Measurements from ENCODE around the gene B4GALT5. TPM values are rescaled to one million over a fixed set of nuclear protein-coding genes. Genes with fewer than 3 reads are reported as not detected.

B4GALT5 gene
- total RNA-seq, 3 donors from 2014 or later = 52.4 to 65.1 (median 60.2) TPM

- intact Hi-C loops (cut with DNase I, micrococcal nuclease) = loop anchor here in 1 of 2 donors (10.0 kb wide), 1 partner anchor 278 kb away; no protein-coding TSS in a partner anchor
- no peak overlapping the region for H3K4me3 ChIP-seq
- DNase-seq (no peak), ATAC-seq (no peak)
- H3K9me3 ChIP-seq = no peaks in the 10 kb centered on the region
- no peaks in the 10 kb centered on the region for H3K36me3 ChIP-seq (ENCODE audit: low read depth)
- no peaks in the 10 kb centered on the region for H3K4me1 ChIP-seq (ENCODE audit: low read depth)
- no peak for TF ChIP-seq CTCF (IDR thresholded peaks at IDR 0.05)
Observed at GRCh38 chr20:49602345-49603208, 111.1 kb downstream of the B4GALT5 start.

GRCh38 chr20:49601153-49601924 lies 112.3 kb downstream of the B4GALT5 start:
- intact Hi-C loops (cut with DNase I, micrococcal nuclease) = loop anchor here in 1 of 2 donors (10.0 kb wide), 1 partner anchor 277 kb away; no protein-coding TSS in a partner anchor

GRCh38 chr20:49599746-49600113 lies 113.9 kb downstream of the B4GALT5 start:
- intact Hi-C loops (cut with DNase I, micrococcal nuclease) = loop anchor here in 1 of 2 donors (10.0 kb wide), 1 partner anchor 275 kb away; no protein-coding TSS in a partner anchor
- ATAC-seq (no peak), DNase-seq (no peak)
- Histone ChIP-seq H3K4me3 (no peak overlapping the region), H3K4me1 (ENCODE audit: low read depth) (no peaks in the 10 kb centered on the region), H3K36me3 (ENCODE audit: low read depth) (no peaks in the 10 kb centered on the region), H3K9me3 (no peaks in the 10 kb centered on the region)
- TF ChIP-seq CTCF (IDR thresholded peaks at IDR 0.05) = no peak

More at GRCh38 chr20:49601153-49601924, 112.3 kb downstream of the B4GALT5 start:
- Histone ChIP-seq H3K4me1 (ENCODE audit: low read depth) (no peaks in the 10 kb centered on the region), H3K4me3 (no peak overlapping the region), H3K36me3 (ENCODE audit: low read depth) (no peaks in the 10 kb centered on the region), H3K9me3 (no peaks in the 10 kb centered on the region)
- ATAC-seq (no peak), DNase-seq (no peak)
- no peak for TF ChIP-seq CTCF (IDR thresholded peaks at IDR 0.05)

- no peaks in the 10 kb centered on the region for H3K36me3 ChIP-seq (ENCODE audit: low read depth)
- TF ChIP-seq CTCF (IDR thresholded peaks at IDR 0.05) = no peak
- H3K4me3 ChIP-seq = no peak overlapping the region
- H3K4me1 ChIP-seq (ENCODE audit: low read depth) = no peaks in the 10 kb centered on the region
- DNase-seq (no peak), ATAC-seq (no peak)
- intact Hi-C loops (cut with DNase I, micrococcal nuclease) = no loop called here
- no peaks in the 10 kb centered on the region for H3K9me3 ChIP-seq
Observed at GRCh38 chr20:49597825-49598395, 115.8 kb downstream of the B4GALT5 start.

- no peak for DNase-seq
- TF ChIP-seq CTCF (IDR thresholded peaks at IDR 0.05) = no peak
- ATAC-seq = peak; percentile 28
- Histone ChIP-seq H3K9me3 (no peaks in the 10 kb centered on the region), H3K4me1 (ENCODE audit: low read depth) (no peaks in the 10 kb centered on the region), H3K4me3 (no peak overlapping the region), H3K36me3 (ENCODE audit: low read depth) (no peaks in the 10 kb centered on the region)
- intact Hi-C loops (cut with DNase I, micrococcal nuclease) = no loop called here
Observed at GRCh38 chr20:49595811-49596561, 117.7 kb downstream of the B4GALT5 start.

Measured in mucosa of descending colon (tissue), 3 donors.